ENCODE measurements around the gene CEP104. TPM values are rescaled to one million over a fixed set of nuclear protein-coding genes. Genes with fewer than 3 reads are reported as not detected.

Gene CEP104
- total and polyA plus RNA-seq, 9 of the 15 experiments (the other 6 are each of a cell fraction or from before 2014, with no cell fraction given) = 11.2 to 63.4 (median 42.6) TPM

GRCh38 chr1:3900150-3900968 is 43.3 kb upstream of the CEP104 start, which contains the start of gene C1orf174 (continued):
- TF ChIP-seq, protein P1, sequence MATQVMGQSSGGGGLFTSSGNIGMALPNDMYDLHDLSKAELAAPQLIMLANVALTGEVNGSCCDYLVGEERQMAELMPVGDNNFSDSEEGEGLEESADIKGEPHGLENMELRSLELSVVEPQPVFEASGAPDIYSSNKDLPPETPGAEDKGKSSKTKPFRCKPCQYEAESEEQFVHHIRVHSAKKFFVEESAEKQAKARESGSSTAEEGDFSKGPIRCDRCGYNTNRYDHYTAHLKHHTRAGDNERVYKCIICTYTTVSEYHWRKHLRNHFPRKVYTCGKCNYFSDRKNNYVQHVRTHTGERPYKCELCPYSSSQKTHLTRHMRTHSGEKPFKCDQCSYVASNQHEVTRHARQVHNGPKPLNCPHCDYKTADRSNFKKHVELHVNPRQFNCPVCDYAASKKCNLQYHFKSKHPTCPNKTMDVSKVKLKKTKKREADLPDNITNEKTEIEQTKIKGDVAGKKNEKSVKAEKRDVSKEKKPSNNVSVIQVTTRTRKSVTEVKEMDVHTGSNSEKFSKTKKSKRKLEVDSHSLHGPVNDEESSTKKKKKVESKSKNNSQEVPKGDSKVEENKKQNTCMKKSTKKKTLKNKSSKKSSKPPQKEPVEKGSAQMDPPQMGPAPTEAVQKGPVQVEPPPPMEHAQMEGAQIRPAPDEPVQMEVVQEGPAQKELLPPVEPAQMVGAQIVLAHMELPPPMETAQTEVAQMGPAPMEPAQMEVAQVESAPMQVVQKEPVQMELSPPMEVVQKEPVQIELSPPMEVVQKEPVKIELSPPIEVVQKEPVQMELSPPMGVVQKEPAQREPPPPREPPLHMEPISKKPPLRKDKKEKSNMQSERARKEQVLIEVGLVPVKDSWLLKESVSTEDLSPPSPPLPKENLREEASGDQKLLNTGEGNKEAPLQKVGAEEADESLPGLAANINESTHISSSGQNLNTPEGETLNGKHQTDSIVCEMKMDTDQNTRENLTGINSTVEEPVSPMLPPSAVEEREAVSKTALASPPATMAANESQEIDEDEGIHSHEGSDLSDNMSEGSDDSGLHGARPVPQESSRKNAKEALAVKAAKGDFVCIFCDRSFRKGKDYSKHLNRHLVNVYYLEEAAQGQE (IDR thresholded peaks at IDR 0.05; ENCODE audit: borderline replicate concordance) = peak; percentile 33
- TF ChIP-seq, protein P1 (CRISPR knock-in tag; IDR thresholded peaks at IDR 0.05; ENCODE audit: low read depth) = peak; percentile 12; the same call in 1 of the 2 replicates
- TF ChIP-seq IRF2 (CRISPR knock-in tag; IDR thresholded peaks at IDR 0.05) (no peak), RBM22 (IDR thresholded peaks at IDR 0.05; ENCODE audit: low read depth, low read length, poor library complexity, severe bottlenecking) (no peak), ESRRA (IDR thresholded peaks at IDR 0.05; ENCODE audit: borderline replicate concordance, low read depth) (peak; percentile 85), GTF2F1 (IDR thresholded peaks at IDR 0.05; ENCODE audit: low read depth, low read length) (peak; percentile 60; the same call in 1 of the 2 replicates), ZNF717 (CRISPR knock-in tag; IDR thresholded peaks at IDR 0.05) (no peak), POLR2A (conservative IDR thresholded peaks at IDR 0.05) (peak; percentile 72), ZNF146 (CRISPR knock-in tag; IDR thresholded peaks at IDR 0.05; ENCODE audit: unreplicated experiment) (no peak), ZKSCAN8 (CRISPR knock-in tag; IDR thresholded peaks at IDR 0.05) (peak; percentile 87; the same call in 1 of the 2 replicates), ARNT (IDR thresholded peaks at IDR 0.05) (peak; percentile 64; a peak in 3 of 4 replicates), GABPA (tag; conservative IDR thresholded peaks at IDR 0.05; ENCODE audit: low read depth) (peak; percentile 84), NCOA2 (IDR thresholded peaks at IDR 0.05; ENCODE audit: partially characterized antibody in 2 of 2) (peak in 1 of 2 experiments; percentile 95), CBX3 (IDR thresholded peaks at IDR 0.05; ENCODE audit: borderline replicate concordance in 1 of 2, low read length in 2 of 2) (peak in 1 of 2 experiments; percentile 49; a peak in 2 of 3 replicates), RBBP5 (IDR thresholded peaks at IDR 0.05; ENCODE audit: borderline replicate concordance, insufficient read depth, low read length, poor library complexity, severe bottlenecking) (peak; percentile 3), ZNF253 (CRISPR knock-in tag; conservative IDR thresholded peaks at IDR 0.05) (no peak), TAF1 (IDR thresholded peaks at IDR 0.05; ENCODE audit: control insufficient read depth, extremely low read depth, insufficient read depth, low read length, severe bottlenecking) (peak; percentile 68), DDX20 (tag; IDR thresholded peaks at IDR 0.05; ENCODE audit: low read depth) (peak; percentile 80)
- TF ChIP-seq, protein P2, sequence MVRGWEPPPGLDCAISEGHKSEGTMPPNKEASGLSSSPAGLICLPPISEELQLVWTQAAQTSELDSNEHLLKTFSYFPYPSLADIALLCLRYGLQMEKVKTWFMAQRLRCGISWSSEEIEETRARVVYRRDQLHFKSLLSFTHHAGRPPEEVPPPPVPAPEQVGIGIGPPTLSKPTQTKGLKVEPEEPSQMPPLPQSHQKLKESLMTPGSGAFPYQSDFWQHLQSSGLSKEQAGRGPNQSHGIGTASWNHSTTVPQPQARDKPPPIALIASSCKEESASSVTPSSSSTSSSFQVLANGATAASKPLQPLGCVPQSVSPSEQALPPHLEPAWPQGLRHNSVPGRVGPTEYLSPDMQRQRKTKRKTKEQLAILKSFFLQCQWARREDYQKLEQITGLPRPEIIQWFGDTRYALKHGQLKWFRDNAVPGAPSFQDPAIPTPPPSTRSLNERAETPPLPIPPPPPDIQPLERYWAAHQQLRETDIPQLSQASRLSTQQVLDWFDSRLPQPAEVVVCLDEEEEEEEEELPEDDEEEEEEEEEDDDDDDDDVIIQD (CRISPR knock-in tag; IDR thresholded peaks at IDR 0.05) = no peak
